WTC11 (cell line): ENCODE data around the gene ZNF189. TPM values are rescaled to one million over a fixed set of nuclear protein-coding genes. Genes with fewer than 3 reads are reported as not detected.

Source experiments
- ATAC-seq: fragments of 200-7000 bp; cut with Tn5 transposase; 2 replicates; pipeline ENCODE4 v1.10.0; 2021; ENCODE audit warnings: mild to moderate bottlenecking, moderate library complexity
- CTCF ChIA-PET: fragments of 300-600 bp; sonication (Branson Sonifier 250); formaldehyde crosslinking; loops from one replicate; lab custom pipeline; 2021; ENCODE audit warnings: antibody characterized with exemption; lab: Charles Lee
- POLR2A ChIA-PET: fragments of 350-600 bp; sonication (Branson Sonifier 250); formaldehyde crosslinking; loops from one replicate; lab custom pipeline; 2021; ENCODE audit warnings: antibody characterized with exemption; lab: Charles Lee
- DNase-seq: peaks from one replicate; pipeline ENCODE4 v3.0.0; 2021; ENCODE audit warnings: low spot score
- H3K27ac Mint-ChIP-seq: 2 replicates; pipeline ENCODE4 v1.8.0; 2021; ENCODE audit warnings: mixed read lengths
- H3K27me3 Mint-ChIP-seq: 2 replicates; pipeline ENCODE4 v1.8.0; 2021; ENCODE audit warnings: low read depth, mild to moderate bottlenecking, moderate library complexity, mixed read lengths
- H3K36me3 Mint-ChIP-seq: 2 replicates; pipeline ENCODE4 v1.8.0; 2021; ENCODE audit warnings: mixed read lengths
- H3K4me1 Mint-ChIP-seq: 2 replicates; pipeline ENCODE4 v1.8.0; 2022; ENCODE audit warnings: mixed read lengths
- H3K4me3 Mint-ChIP-seq: 2 replicates; pipeline ENCODE4 v1.8.0; 2021; ENCODE audit warnings: mild to moderate bottlenecking, moderate library complexity, mixed read lengths
- H3K9me3 Mint-ChIP-seq: 2 replicates; pipeline ENCODE4 v1.8.0; 2021; ENCODE audit warnings: mixed read lengths
- MYBL2 ChIP-seq: sonication (generic); formaldehyde crosslinking; IDR thresholded peaks from 2 replicates; pipeline ENCODE4 v1.8.1; 2023; ENCODE audit warnings: mild to moderate bottlenecking, moderate library complexity, missing genetic modification reagents
- NR2C2 ChIP-seq: sonication (generic); formaldehyde crosslinking; IDR thresholded peaks from 2 replicates; pipeline ENCODE4 v1.8.0; 2022; ENCODE audit warnings: mild to moderate bottlenecking, missing genetic modification reagents
- SMAD3 ChIP-seq: sonication (generic); formaldehyde crosslinking; IDR thresholded peaks from 2 replicates; pipeline ENCODE4 v1.8.0; 2022; ENCODE audit warnings: missing genetic modification reagents, mild to moderate bottlenecking, borderline replicate concordance
- ZNF121 ChIP-seq: sonication (generic); formaldehyde crosslinking; IDR thresholded peaks from 2 replicates; pipeline ENCODE4 v1.8.0; 2023; ENCODE audit warnings: missing genetic modification reagents
- total RNA-seq: library from RNA; stranded (reverse); gene quantifications from 3 replicates; pipeline ENCODE4 v1.2.3, GENCODE V29; 2021
- TF ChIP-seq, protein P1 (sequence below): sonication (generic); formaldehyde crosslinking; IDR thresholded peaks from 2 replicates; pipeline ENCODE4 v1.8.1; 2022; ENCODE audit warnings: missing genetic modification reagents, borderline replicate concordance
- TF ChIP-seq, protein P2 (sequence below): sonication (generic); formaldehyde crosslinking; conservative IDR thresholded peaks from 2 replicates; pipeline ENCODE4 v1.8.1; 2023; ENCODE audit warnings: mild to moderate bottlenecking, low read depth, missing genetic modification reagents, moderate library complexity
- TF ChIP-seq, protein P3 (sequence below): sonication (generic); formaldehyde crosslinking; IDR thresholded peaks from 2 replicates; pipeline ENCODE4 v1.8.0; 2022; ENCODE audit warnings: mild to moderate bottlenecking, missing genetic modification reagents
- TF ChIP-seq, protein P4 (sequence below): sonication (generic); formaldehyde crosslinking; IDR thresholded peaks from 2 replicates; pipeline ENCODE4 v1.8.1; 2023; ENCODE audit warnings: mild to moderate bottlenecking, moderate library complexity, missing genetic modification reagents
- TF ChIP-seq, protein P5 (sequence below): fragments of 200-600 bp; IDR thresholded peaks from 2 replicates; pipeline ENCODE4 v1.8.0; 2022; ENCODE audit warnings: antibody characterized with exemption

ZNF189 gene
- total RNA-seq, 1 experiment from 2014 or later, result 10.3 TPM

DNA sequence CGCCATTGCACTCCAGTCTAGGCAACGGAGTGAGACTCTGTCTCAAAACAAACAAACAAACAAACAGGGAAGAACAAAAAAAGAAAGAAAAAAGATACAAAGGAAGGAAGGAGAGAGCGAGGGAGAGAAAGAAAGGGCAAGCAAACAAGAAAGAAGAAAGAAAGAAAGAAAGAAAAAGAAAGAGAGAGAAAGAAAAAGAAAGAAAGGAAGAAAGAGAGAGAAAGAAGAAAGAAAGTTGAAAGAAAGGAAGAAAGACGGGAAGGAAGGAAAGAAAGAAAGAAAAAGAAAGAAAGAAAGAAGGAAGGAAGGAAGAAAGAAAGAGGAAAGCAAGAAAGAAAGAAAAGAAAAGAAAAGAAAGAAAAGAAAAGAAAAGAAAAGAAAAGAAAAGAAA lies 50.0 kb downstream of the ZNF189 start:
- no peaks in the 10 kb centered on the region; the same call in none of the 2 replicates for H3K27me3 Mint-ChIP-seq
- ATAC-seq (no peak), DNase-seq (no peak)
- H3K36me3 Mint-ChIP-seq, result peaks cover 22% of the 10 kb centered on the region
- ChIA-PET CTCF (interaction anchor here (0.6 to 2.7 kb wide), 56 partner anchors 10 to 280 kb away, joined by 3 to 80 read pairs (median 5); partner anchors contain the start of genes ALDOB, BAAT, MRPL50 and RNF20), POLR2A (interaction anchor here (1.3 to 1.8 kb wide), 4 partner anchors 10 to 85 kb away, joined by 3 to 7 read pairs (median 5); partner anchors contain the start of gene RNF20)
- H3K4me1 Mint-ChIP-seq, result peaks cover 14% of the 10 kb centered on the region
- peaks cover 30% of the 10 kb centered on the region for H3K9me3 Mint-ChIP-seq
- TF ChIP-seq NR2C2, result no peak
- TF ChIP-seq, protein P1, sequence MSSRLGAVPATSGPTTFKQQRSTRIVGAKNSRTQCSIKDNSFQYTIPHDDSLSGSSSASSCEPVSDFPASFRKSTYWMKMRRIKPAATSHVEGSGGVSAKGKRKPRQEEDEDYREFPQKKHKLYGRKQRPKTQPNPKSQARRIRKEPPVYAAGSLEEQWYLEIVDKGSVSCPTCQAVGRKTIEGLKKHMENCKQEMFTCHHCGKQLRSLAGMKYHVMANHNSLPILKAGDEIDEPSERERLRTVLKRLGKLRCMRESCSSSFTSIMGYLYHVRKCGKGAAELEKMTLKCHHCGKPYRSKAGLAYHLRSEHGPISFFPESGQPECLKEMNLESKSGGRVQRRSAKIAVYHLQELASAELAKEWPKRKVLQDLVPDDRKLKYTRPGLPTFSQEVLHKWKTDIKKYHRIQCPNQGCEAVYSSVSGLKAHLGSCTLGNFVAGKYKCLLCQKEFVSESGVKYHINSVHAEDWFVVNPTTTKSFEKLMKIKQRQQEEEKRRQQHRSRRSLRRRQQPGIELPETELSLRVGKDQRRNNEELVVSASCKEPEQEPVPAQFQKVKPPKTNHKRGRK, result peak; percentile 99
- peak overlapping the region; percentile 64 for H3K4me3 Mint-ChIP-seq
- peak overlapping the region; percentile 13; the same call in 1 of the 2 replicates for H3K27ac Mint-ChIP-seq

DNA sequence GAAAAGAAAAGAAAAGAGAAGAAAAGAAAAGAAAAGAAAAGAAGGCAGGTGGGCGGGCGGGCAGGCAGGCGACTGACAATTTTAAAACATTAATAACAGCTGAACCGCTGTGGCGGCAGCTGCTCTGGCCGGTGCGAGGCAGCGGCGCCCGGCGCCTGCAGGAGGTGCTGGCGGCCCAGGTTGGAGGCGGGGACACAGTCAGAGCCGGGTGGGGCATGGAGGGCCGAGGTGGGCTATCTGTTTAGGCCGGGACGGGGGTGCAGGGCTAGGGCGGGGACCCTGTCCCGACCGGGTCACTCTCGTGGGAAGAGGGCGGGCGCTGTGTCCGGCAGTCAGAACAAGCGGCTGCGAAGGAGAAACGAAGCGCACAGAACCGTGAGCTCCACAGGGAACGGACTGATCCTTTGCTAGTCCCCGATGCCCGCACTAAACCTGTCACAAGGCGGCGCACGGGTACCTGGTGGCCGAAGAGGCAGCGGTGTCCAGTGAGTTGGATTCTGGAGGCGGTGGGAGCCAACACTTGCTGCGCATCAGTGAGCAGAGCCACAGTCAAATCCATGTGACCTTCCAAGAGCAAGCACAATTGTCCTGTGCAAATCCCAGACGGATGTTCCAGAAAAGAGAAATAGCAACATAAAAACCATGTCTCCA lies 50.5 kb downstream of the ZNF189 start:
- ChIA-PET CTCF (interaction anchor here (0.6 to 2.7 kb wide), 58 partner anchors 10 to 279 kb away, joined by 3 to 80 read pairs (median 4); partner anchors contain the start of genes ALDOB, BAAT, MRPL50 and RNF20), POLR2A (interaction anchor here (1.3 to 1.8 kb wide), 4 partner anchors 10 to 85 kb away, joined by 3 to 7 read pairs (median 5); partner anchors contain the start of gene RNF20)
- H3K36me3 Mint-ChIP-seq, result peaks cover 22% of the 10 kb centered on the region
- H3K9me3 Mint-ChIP-seq, result peaks cover 31% of the 10 kb centered on the region
- peak; percentile 91 for DNase-seq
- no peaks in the 10 kb centered on the region; the same call in none of the 2 replicates for H3K27me3 Mint-ChIP-seq
- H3K4me1 Mint-ChIP-seq, result peaks cover 14% of the 10 kb centered on the region
- ATAC-seq, result peak; percentile 98
- no peak overlapping the region for H3K27ac Mint-ChIP-seq
- TF ChIP-seq, protein P2, sequence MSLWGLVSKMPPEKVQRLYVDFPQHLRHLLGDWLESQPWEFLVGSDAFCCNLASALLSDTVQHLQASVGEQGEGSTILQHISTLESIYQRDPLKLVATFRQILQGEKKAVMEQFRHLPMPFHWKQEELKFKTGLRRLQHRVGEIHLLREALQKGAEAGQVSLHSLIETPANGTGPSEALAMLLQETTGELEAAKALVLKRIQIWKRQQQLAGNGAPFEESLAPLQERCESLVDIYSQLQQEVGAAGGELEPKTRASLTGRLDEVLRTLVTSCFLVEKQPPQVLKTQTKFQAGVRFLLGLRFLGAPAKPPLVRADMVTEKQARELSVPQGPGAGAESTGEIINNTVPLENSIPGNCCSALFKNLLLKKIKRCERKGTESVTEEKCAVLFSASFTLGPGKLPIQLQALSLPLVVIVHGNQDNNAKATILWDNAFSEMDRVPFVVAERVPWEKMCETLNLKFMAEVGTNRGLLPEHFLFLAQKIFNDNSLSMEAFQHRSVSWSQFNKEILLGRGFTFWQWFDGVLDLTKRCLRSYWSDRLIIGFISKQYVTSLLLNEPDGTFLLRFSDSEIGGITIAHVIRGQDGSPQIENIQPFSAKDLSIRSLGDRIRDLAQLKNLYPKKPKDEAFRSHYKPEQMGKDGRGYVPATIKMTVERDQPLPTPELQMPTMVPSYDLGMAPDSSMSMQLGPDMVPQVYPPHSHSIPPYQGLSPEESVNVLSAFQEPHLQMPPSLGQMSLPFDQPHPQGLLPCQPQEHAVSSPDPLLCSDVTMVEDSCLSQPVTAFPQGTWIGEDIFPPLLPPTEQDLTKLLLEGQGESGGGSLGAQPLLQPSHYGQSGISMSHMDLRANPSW, result no peak
- peak; percentile 88 for TF ChIP-seq ZNF121 (CRISPR knock-in tag)
- TF ChIP-seq, protein P1, result peak; percentile 100
- TF ChIP-seq, protein P3, sequence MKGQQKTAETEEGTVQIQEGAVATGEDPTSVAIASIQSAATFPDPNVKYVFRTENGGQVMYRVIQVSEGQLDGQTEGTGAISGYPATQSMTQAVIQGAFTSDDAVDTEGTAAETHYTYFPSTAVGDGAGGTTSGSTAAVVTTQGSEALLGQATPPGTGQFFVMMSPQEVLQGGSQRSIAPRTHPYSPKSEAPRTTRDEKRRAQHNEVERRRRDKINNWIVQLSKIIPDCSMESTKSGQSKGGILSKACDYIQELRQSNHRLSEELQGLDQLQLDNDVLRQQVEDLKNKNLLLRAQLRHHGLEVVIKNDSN (CRISPR knock-in tag), result 0 out of 2 replicates have a peak, but pooled peaks have one; percentile 33
- TF ChIP-seq, protein P4, sequence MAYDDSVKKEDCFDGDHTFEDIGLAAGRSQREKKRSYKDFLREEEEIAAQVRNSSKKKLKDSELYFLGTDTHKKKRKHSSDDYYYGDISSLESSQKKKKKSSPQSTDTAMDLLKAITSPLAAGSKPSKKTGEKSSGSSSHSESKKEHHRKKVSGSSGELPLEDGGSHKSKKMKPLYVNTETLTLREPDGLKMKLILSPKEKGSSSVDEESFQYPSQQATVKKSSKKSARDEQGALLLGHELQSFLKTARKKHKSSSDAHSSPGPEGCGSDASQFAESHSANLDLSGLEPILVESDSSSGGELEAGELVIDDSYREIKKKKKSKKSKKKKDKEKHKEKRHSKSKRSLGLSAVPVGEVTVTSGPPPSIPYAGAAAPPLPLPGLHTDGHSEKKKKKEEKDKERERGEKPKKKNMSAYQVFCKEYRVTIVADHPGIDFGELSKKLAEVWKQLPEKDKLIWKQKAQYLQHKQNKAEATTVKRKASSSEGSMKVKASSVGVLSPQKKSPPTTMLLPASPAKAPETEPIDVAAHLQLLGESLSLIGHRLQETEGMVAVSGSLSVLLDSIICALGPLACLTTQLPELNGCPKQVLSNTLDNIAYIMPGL (CRISPR knock-in tag), result peak; percentile 95
- TF ChIP-seq, protein P5, sequence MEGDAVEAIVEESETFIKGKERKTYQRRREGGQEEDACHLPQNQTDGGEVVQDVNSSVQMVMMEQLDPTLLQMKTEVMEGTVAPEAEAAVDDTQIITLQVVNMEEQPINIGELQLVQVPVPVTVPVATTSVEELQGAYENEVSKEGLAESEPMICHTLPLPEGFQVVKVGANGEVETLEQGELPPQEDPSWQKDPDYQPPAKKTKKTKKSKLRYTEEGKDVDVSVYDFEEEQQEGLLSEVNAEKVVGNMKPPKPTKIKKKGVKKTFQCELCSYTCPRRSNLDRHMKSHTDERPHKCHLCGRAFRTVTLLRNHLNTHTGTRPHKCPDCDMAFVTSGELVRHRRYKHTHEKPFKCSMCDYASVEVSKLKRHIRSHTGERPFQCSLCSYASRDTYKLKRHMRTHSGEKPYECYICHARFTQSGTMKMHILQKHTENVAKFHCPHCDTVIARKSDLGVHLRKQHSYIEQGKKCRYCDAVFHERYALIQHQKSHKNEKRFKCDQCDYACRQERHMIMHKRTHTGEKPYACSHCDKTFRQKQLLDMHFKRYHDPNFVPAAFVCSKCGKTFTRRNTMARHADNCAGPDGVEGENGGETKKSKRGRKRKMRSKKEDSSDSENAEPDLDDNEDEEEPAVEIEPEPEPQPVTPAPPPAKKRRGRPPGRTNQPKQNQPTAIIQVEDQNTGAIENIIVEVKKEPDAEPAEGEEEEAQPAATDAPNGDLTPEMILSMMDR, result peak; percentile 44; the same call in 1 of the 2 replicates
- no peak for TF ChIP-seq MYBL2
- TF ChIP-seq SMAD3 (CRISPR knock-in tag), result no peak
- H3K4me3 Mint-ChIP-seq, result peak overlapping the region; percentile 64
